ENCODE measurements around the gene NGLY1.

The NGLY1 gene

GRCh38 chr3:25690768-25691533 is 92.3 kb downstream of the NGLY1 start:
- H3K27ac ChIP-seq (ENCODE audit: low read length), result no peak overlapping the region
- peaks cover 37% of the 10 kb centered on the region for H3K27me3 ChIP-seq (ENCODE audit: low read depth, low read length)
- H3K4me1 ChIP-seq (ENCODE audit: low read length), result peaks cover 6% of the 10 kb centered on the region
- H4K20me1 ChIP-seq (ENCODE audit: insufficient read depth, low read length), result no peaks in the 10 kb centered on the region
- H2AFZ ChIP-seq (ENCODE audit: low read depth, low read length), result no peak overlapping the region
- H3K4me2 ChIP-seq (ENCODE audit: low read length), result no peak overlapping the region
- H3K9ac ChIP-seq (ENCODE audit: low read length), result no peak overlapping the region
- H3K36me3 ChIP-seq (replicated peaks; ENCODE audit: low read depth, low read length), result no peaks in the 10 kb centered on the region
- no peaks in the 10 kb centered on the region for H3K9me3 ChIP-seq (ENCODE audit: insufficient read depth, low read length)
- H3K4me3 ChIP-seq (ENCODE audit: low read length), result no peak overlapping the region
- H3K79me2 ChIP-seq (ENCODE audit: low read length), result no peaks in the 10 kb centered on the region
- TF ChIP-seq EZH2phosphoT487 (IDR thresholded peaks at IDR 0.05; ENCODE audit: low read depth) (no peak), CTCF (IDR thresholded peaks at IDR 0.05; ENCODE audit: low read depth, low read length) (no peak)

- no peak overlapping the region for H3K9ac ChIP-seq (ENCODE audit: low read length)
These were observed 94.0 kb downstream of the NGLY1 start for GRCh38 chr3:25689226-25689625.

GRCh38 chr3:25687742-25688141 is 95.5 kb downstream of the NGLY1 start:
- Histone ChIP-seq H3K27ac (ENCODE audit: low read length) (no peak overlapping the region), H3K4me1 (ENCODE audit: low read length) (peaks cover 15% of the 10 kb centered on the region), H3K79me2 (ENCODE audit: low read length) (no peaks in the 10 kb centered on the region), H3K27me3 (ENCODE audit: low read depth, low read length) (peaks cover 37% of the 10 kb centered on the region), H3K4me3 (ENCODE audit: low read length) (no peak overlapping the region), H4K20me1 (ENCODE audit: insufficient read depth, low read length) (no peaks in the 10 kb centered on the region), H3K9me3 (ENCODE audit: insufficient read depth, low read length) (no peaks in the 10 kb centered on the region), H2AFZ (ENCODE audit: low read depth, low read length) (no peak overlapping the region), H3K36me3 (replicated peaks; ENCODE audit: low read depth, low read length) (no peaks in the 10 kb centered on the region), H3K9ac (ENCODE audit: low read length) (no peak overlapping the region), H3K4me2 (ENCODE audit: low read length) (no peak overlapping the region)
- TF ChIP-seq EZH2phosphoT487 (IDR thresholded peaks at IDR 0.05; ENCODE audit: low read depth), result no peak
- TF ChIP-seq CTCF (IDR thresholded peaks at IDR 0.05; ENCODE audit: low read depth, low read length), result no peak

More at GRCh38 chr3:25689226-25689625, 94.0 kb downstream of the NGLY1 start:
- H3K36me3 ChIP-seq (replicated peaks; ENCODE audit: low read depth, low read length), result no peaks in the 10 kb centered on the region
- H3K9me3 ChIP-seq (ENCODE audit: insufficient read depth, low read length), result no peaks in the 10 kb centered on the region
- peaks cover 37% of the 10 kb centered on the region for H3K27me3 ChIP-seq (ENCODE audit: low read depth, low read length)
- peaks cover 4% of the 10 kb centered on the region for H3K4me1 ChIP-seq (ENCODE audit: low read length)
- H3K27ac ChIP-seq (ENCODE audit: low read length), result no peak overlapping the region
- H3K4me2 ChIP-seq (ENCODE audit: low read length), result no peak overlapping the region
- H2AFZ ChIP-seq (ENCODE audit: low read depth, low read length), result no peak overlapping the region
- no peak overlapping the region for H3K4me3 ChIP-seq (ENCODE audit: low read length)
- H4K20me1 ChIP-seq (ENCODE audit: insufficient read depth, low read length), result no peaks in the 10 kb centered on the region
- no peaks in the 10 kb centered on the region for H3K79me2 ChIP-seq (ENCODE audit: low read length)
- TF ChIP-seq CTCF (IDR thresholded peaks at IDR 0.05; ENCODE audit: low read depth, low read length) (no peak), EZH2phosphoT487 (IDR thresholded peaks at IDR 0.05; ENCODE audit: low read depth) (no peak)

- no peaks in the 10 kb centered on the region for H3K36me3 ChIP-seq (replicated peaks; ENCODE audit: low read depth, low read length)
- no peak for TF ChIP-seq EZH2phosphoT487 (IDR thresholded peaks at IDR 0.05; ENCODE audit: low read depth)
- TF ChIP-seq CTCF (IDR thresholded peaks at IDR 0.05; ENCODE audit: low read depth, low read length), result no peak
- H2AFZ ChIP-seq (ENCODE audit: low read depth, low read length), result no peak overlapping the region
- no peak overlapping the region for H3K27ac ChIP-seq (ENCODE audit: low read length)
- no peaks in the 10 kb centered on the region for H3K79me2 ChIP-seq (ENCODE audit: low read length)
- no peaks in the 10 kb centered on the region for H3K9me3 ChIP-seq (ENCODE audit: insufficient read depth, low read length)
- H3K9ac ChIP-seq (ENCODE audit: low read length), result no peak overlapping the region
- peaks cover 15% of the 10 kb centered on the region for H3K4me1 ChIP-seq (ENCODE audit: low read length)
- H3K4me3 ChIP-seq (ENCODE audit: low read length), result no peak overlapping the region
- no peaks in the 10 kb centered on the region for H4K20me1 ChIP-seq (ENCODE audit: insufficient read depth, low read length)
- H3K27me3 ChIP-seq (ENCODE audit: low read depth, low read length), result peaks cover 29% of the 10 kb centered on the region
- no peak overlapping the region for H3K4me2 ChIP-seq (ENCODE audit: low read length)
These were observed 96.5 kb downstream of the NGLY1 start for GRCh38 chr3:25686766-25687165.
